HepG2 (cell line): ENCODE results near the gene CT45A10. TPM values are rescaled to one million over a fixed set of nuclear protein-coding genes. Genes with fewer than 3 reads are reported as not detected.

Source experiments
- CREB3 ChIP-seq: sonication (generic); formaldehyde crosslinking; IDR thresholded peaks from 2 replicates; pipeline ENCODE4 v1.5.0; 2020; ENCODE audit warnings: missing genetic modification reagents
- KAT7 ChIP-seq: IDR thresholded peaks from 2 replicates; pipeline ENCODE4 v1.6.1; 2018; ENCODE audit warnings: borderline replicate concordance, missing compliant biosample characterization
- RAD21 ChIP-seq: fragments of 450-650 bp; formaldehyde crosslinking; IDR thresholded peaks from 2 replicates; pipeline ENCODE4 v1.5.0; 2020; ENCODE audit warnings: mild to moderate bottlenecking
- STAG1 ChIP-seq: sonication (generic); formaldehyde crosslinking; IDR thresholded peaks from 2 replicates; pipeline ENCODE4 v1.4.0; 2020; ENCODE audit warnings: missing genetic modification reagents
- ZNF143 ChIP-seq: sonication (generic); formaldehyde crosslinking; IDR thresholded peaks from 2 replicates; pipeline ENCODE4 v1.4.0; 2020; ENCODE audit warnings: missing genetic modification reagents
- ZSCAN20 ChIP-seq: sonication (generic); formaldehyde crosslinking; IDR thresholded peaks from 2 replicates; pipeline ENCODE4 v1.4.0; 2020; ENCODE audit warnings: missing genetic modification reagents, mild to moderate bottlenecking, borderline replicate concordance
- polyA plus RNA-seq, 8 experiments: library from polyadenylated mRNA; depleted of rRNA in 3 of 8; stranded (reverse) in 7 of 8; unstranded in 1 of 8; fragments of >200 nt; fragmentation: Illumina TruSeq in 4 of 8; extraction: Trizol in 4 of 8; gene quantifications; 2 replicates each; pipeline versions ENCODE4 v1.2.1 to v1.2.3, GENCODE V29; 2011 to 2016; ENCODE audit warnings: low read depth in 4 of 8, missing spikeins in 1 of 8, mixed read lengths in 1 of 8; ENCODE audit not compliant: insufficient read depth in 1 of 8
- total RNA-seq, 5 experiments: library from RNA; depleted of rRNA; stranded (reverse); fragments of >200 nt; fragmentation: Illumina TruSeq; extraction: Trizol; gene quantifications; 2 replicates each; pipeline ENCODE4 v1.2.3, GENCODE V29; 2016; ENCODE audit warnings: low read depth in 1 of 5
- TF ChIP-seq, protein P1 (sequence below): sonication (generic); formaldehyde crosslinking; IDR thresholded peaks from 2 replicates; pipeline ENCODE4 v1.4.0; 2020; ENCODE audit warnings: missing genetic modification reagents
- TF ChIP-seq, protein P2 (sequence below): IDR thresholded peaks from 2 replicates; pipeline ENCODE4 v1.6.1; 2016; ENCODE audit warnings: low read depth, control low read depth

Gene CT45A10
- total and polyA plus RNA-seq, 2 of the 13 experiments (the other 11 are each of a cell fraction or from before 2014, with no cell fraction given), result not detected

- TF ChIP-seq, protein P1, sequence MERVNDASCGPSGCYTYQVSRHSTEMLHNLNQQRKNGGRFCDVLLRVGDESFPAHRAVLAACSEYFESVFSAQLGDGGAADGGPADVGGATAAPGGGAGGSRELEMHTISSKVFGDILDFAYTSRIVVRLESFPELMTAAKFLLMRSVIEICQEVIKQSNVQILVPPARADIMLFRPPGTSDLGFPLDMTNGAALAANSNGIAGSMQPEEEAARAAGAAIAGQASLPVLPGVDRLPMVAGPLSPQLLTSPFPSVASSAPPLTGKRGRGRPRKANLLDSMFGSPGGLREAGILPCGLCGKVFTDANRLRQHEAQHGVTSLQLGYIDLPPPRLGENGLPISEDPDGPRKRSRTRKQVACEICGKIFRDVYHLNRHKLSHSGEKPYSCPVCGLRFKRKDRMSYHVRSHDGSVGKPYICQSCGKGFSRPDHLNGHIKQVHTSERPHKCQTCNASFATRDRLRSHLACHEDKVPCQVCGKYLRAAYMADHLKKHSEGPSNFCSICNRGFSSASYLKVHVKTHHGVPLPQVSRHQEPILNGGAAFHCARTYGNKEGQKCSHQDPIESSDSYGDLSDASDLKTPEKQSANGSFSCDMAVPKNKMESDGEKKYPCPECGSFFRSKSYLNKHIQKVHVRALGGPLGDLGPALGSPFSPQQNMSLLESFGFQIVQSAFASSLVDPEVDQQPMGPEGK, result no peak
- no peak for TF ChIP-seq CREB3
- no peak for TF ChIP-seq ZNF143 (CRISPR knock-in tag)
- TF ChIP-seq, protein P2, sequence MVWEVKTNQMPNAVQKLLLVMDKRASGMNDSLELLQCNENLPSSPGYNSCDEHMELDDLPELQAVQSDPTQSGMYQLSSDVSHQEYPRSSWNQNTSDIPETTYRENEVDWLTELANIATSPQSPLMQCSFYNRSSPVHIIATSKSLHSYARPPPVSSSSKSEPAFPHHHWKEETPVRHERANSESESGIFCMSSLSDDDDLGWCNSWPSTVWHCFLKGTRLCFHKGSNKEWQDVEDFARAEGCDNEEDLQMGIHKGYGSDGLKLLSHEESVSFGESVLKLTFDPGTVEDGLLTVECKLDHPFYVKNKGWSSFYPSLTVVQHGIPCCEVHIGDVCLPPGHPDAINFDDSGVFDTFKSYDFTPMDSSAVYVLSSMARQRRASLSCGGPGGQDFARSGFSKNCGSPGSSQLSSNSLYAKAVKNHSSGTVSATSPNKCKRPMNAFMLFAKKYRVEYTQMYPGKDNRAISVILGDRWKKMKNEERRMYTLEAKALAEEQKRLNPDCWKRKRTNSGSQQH (CRISPR knock-in tag), result no peak
- no peak for TF ChIP-seq ZSCAN20 (CRISPR knock-in tag)
- TF ChIP-seq RAD21 (CRISPR knock-in tag), result no peak
- no peak for TF ChIP-seq KAT7 (CRISPR knock-in tag)
- TF ChIP-seq STAG1 (CRISPR knock-in tag), result peak; percentile 47
Measured at GRCh38 chrX:135931644-135932487, 38.6 kb upstream of the CT45A10 start (continued).
